Endothelial cell of umbilical vein (primary cell): ENCODE data around the gene PYGB. TPM values are rescaled to one million over a fixed set of nuclear protein-coding genes. Genes with fewer than 3 reads are reported as not detected.

ENCODE experiments used
- BruUV-seq: library from RNA; stranded (reverse); fragments of 400-500 nt; replicated peaks from 2 replicates; lab custom pipeline; 2021; lab: Mats Ljungman, UMichigan
- CTCF ChIA-PET: fragments of 300-600, 350-600 bp; sonication (Branson Sonifier 250); formaldehyde crosslinking; loops from one replicate; lab custom pipeline; 2021; ENCODE audit warnings: antibody characterized with exemption, inconsistent platforms; lab: Charles Lee
- POLR2A ChIA-PET: fragments of 300-600, 350-600 bp; sonication (Branson Sonifier 250); formaldehyde crosslinking; loops from one replicate; lab custom pipeline; 2021; ENCODE audit warnings: antibody characterized with exemption, inconsistent platforms; lab: Charles Lee
- DNase-seq: peaks from one replicate; pipeline ENCODE4 v3.0.0-alpha.2; 2011; ENCODE audit warnings: low read depth, low spot score
- FAIRE-seq: peaks from 2 replicates; lab custom pipeline; 2011; peaks lifted over from hg19 to GRCh38; lab: Jason Lieb, UNC
- H2AFZ ChIP-seq: 2 replicates; pipeline ENCODE4 v1.6.0; 2012; ENCODE audit warnings: low read depth, low read length, control low read depth, inconsistent platforms
- H3K27ac ChIP-seq: 2 replicates; pipeline ENCODE4 v1.5.1; 2011; ENCODE audit warnings: low read depth, mild to moderate bottlenecking, control low read depth, low read length, moderate library complexity; ENCODE audit not compliant: insufficient read depth
- H3K27me3 ChIP-seq, 2 experiments: 2 replicates each; pipeline versions ENCODE4 v1.6.0 to v1.6.1; 2011; ENCODE audit warnings: low read length in 2 of 2, mixed read lengths in 1 of 2; ENCODE audit not compliant: control insufficient read depth in 2 of 2, insufficient read depth in 2 of 2
- H3K36me3 ChIP-seq, 2 experiments: 2 replicates in 1 of 2; 3 replicates in 1 of 2; pipeline ENCODE4 v1.5.1; 2011; ENCODE audit warnings: low read length in 2 of 2, mild to moderate bottlenecking in 1 of 2, moderate library complexity in 1 of 2; ENCODE audit not compliant: control insufficient read depth in 2 of 2, insufficient read depth in 2 of 2; ENCODE audit errors: extremely low read depth in 1 of 2
- H3K4me1 ChIP-seq: 3 replicates; pipeline ENCODE4 v1.5.1; 2011; ENCODE audit warnings: mild to moderate bottlenecking, low read length; ENCODE audit not compliant: control insufficient read depth, insufficient read depth; ENCODE audit errors: extremely low read depth
- H3K4me2 ChIP-seq: 2 replicates; pipeline ENCODE4 v1.6.1; 2011; ENCODE audit warnings: low read length, control low read depth, mixed read lengths; ENCODE audit not compliant: insufficient read depth
- H3K4me3 ChIP-seq, 3 experiments: fragments of 200-600 bp in 1 of 3; sonication (generic), shearing (Covaris generic) in 1 of 3; replicated peaks in 1 of 3; 2 replicates each; pipeline ENCODE4 v1.5.1; 2011 to 2016; ENCODE audit warnings: control low read depth in 3 of 3, low read length in 3 of 3, mild to moderate bottlenecking in 2 of 3, inconsistent platforms in 1 of 3, low read depth in 1 of 3, moderate library complexity in 1 of 3; ENCODE audit not compliant: insufficient read depth in 1 of 3
- H3K79me2 ChIP-seq: 2 replicates; pipeline ENCODE4 v1.6.0; 2012; ENCODE audit warnings: low read length, inconsistent platforms; ENCODE audit not compliant: control insufficient read depth, insufficient read depth
- H3K9ac ChIP-seq: replicated peaks from 2 replicates; pipeline ENCODE3; 2011; ENCODE audit warnings: low read length, control low read depth; ENCODE audit not compliant: insufficient read depth; ENCODE audit errors: extremely low read depth
- H3K9me1 ChIP-seq: replicated peaks from 3 replicates; pipeline ENCODE4 v1.6.0; 2011; ENCODE audit warnings: mild to moderate bottlenecking, low read length; ENCODE audit not compliant: control insufficient read depth, insufficient read depth; ENCODE audit errors: extremely low read depth
- H3K9me3 ChIP-seq: replicated peaks from 2 replicates; pipeline ENCODE4 v1.5.1; 2012; ENCODE audit warnings: low read length, inconsistent platforms; ENCODE audit not compliant: control insufficient read depth, insufficient read depth
- H4K20me1 ChIP-seq: replicated peaks from 2 replicates; pipeline ENCODE3; 2011; ENCODE audit warnings: mild to moderate bottlenecking, low read length; ENCODE audit not compliant: control insufficient read depth, insufficient read depth; ENCODE audit errors: extremely low read depth
- CTCF ChIP-seq, 2 donors: IDR thresholded peaks; 1 replicate in 1 of 2; 2 replicates in 1 of 2; pipeline ENCODE4 v1.5.1; 2011; ENCODE audit warnings: low read length in 2 of 2, mild to moderate bottlenecking in 2 of 2, moderate library complexity in 2 of 2, control low read depth in 1 of 2, inconsistent platforms in 1 of 2, low read depth in 1 of 2; ENCODE audit not compliant: insufficient read depth in 1 of 2; ENCODE audit errors: extremely low read depth in 1 of 2
- EZH2 ChIP-seq: IDR thresholded peaks from 2 replicates; pipeline ENCODE4 v1.6.1; 2012; ENCODE audit warnings: borderline replicate concordance, low read depth, mild to moderate bottlenecking, moderate library complexity, low read length, inconsistent platforms; ENCODE audit not compliant: severe bottlenecking
- FOS ChIP-seq: IDR thresholded peaks from 2 replicates; pipeline ENCODE4 v1.6.1; 2011; ENCODE audit warnings: mild to moderate bottlenecking, low read length, moderate library complexity, borderline replicate concordance; ENCODE audit not compliant: insufficient read depth
- GATA2 ChIP-seq: IDR thresholded peaks from 2 replicates; pipeline ENCODE4 v1.7.0; 2011; ENCODE audit warnings: low read depth, mild to moderate bottlenecking, moderate library complexity, mixed read lengths, low read length; ENCODE audit not compliant: insufficient read length, insufficient read depth
- JUN ChIP-seq: IDR thresholded peaks from 2 replicates; pipeline ENCODE4 v1.6.1; 2011; ENCODE audit warnings: borderline replicate concordance, low read depth; ENCODE audit not compliant: insufficient read length, insufficient read depth
- MYC ChIP-seq: IDR thresholded peaks from one replicate; pipeline ENCODE4 v1.6.1; 2011; ENCODE audit warnings: mild to moderate bottlenecking, low read depth, low read length
- POLR2A ChIP-seq: IDR thresholded peaks from 2 replicates; pipeline ENCODE4 v1.6.1; 2012; ENCODE audit warnings: low read depth, mild to moderate bottlenecking, control low read depth, low read length
- POLR2AphosphoS5 ChIP-seq: IDR thresholded peaks from 2 replicates; pipeline ENCODE4 v1.6.1; 2012; ENCODE audit warnings: low read depth, mild to moderate bottlenecking, control low read depth, low read length, moderate library complexity; ENCODE audit not compliant: insufficient read depth
- dilution Hi-C: fragments of 300-500 bp; cut with MboI; formaldehyde crosslinking; loops from one replicate; pipeline ENCODE4 v1.15.0; 2019; ENCODE audit warnings: low sequenced_read_pairs; ENCODE audit not compliant: extremely low pct_ligation_motif_present
- intact Hi-C: fragments of 100-400 bp; cut with micrococcal nuclease; formaldehyde crosslinking; loops from one replicate; pipeline ENCODE4 v1.10.0; 2022
- polyA plus RNA-seq, 4 experiments: library from polyadenylated mRNA; depleted of rRNA in 3 of 4; stranded (reverse) in 3 of 4; unstranded in 1 of 4; fragments of >200 nt; gene quantifications; 2 replicates each; pipeline versions ENCODE4 v1.2.1 to v1.2.3, GENCODE V29; 2011 to 2012; ENCODE audit warnings: missing spikeins in 1 of 4
- total RNA-seq: library from RNA; stranded (reverse); gene quantifications from 2 replicates; pipeline ENCODE4 v1.2.3, GENCODE V29; 2021
- TF ChIP-seq, protein P1 (sequence below): IDR thresholded peaks from 2 replicates; pipeline ENCODE4 v1.6.1; 2011; ENCODE audit not compliant: insufficient read depth, insufficient read length

Gene PYGB
- total and polyA plus RNA-seq, 2 donors (not counting 3 experiments of a cell fraction or from before 2014, with no cell fraction given), result 36.1 to 60.2 TPM

DNA sequence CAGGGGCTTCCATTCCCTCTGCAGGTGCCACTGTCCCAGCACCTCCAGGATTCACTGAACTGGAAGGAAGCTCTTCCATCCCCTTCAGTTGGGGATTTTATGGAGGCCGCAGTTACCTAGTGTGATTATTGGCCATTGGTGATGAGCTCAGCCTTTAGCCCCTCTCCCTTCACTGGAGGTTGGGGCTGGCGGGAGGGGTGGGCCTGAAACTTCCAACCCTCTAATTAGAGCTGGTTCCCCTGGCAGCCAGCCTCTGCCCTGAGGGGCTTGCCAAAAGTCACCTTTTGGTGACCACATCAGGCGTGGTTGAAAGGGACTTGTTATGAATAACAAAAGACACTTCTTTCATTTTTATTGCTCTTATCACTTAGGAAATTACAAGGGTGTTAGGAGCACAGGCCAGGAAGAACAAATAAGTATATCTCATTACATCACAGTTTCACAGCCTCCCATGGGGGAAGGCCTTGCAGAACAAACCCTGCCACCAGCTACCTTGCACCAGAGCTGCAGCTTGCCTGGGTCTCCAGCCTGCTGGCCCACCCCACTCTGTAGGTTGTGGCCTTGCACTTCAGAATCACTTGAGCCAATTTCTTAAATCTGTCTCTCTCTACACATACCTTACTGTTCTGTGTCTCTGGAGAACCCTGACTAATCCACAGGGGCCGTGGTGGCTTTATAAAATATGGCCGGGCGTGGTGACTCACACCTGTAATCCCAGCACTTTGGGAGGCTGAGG lies 5.0 kb downstream of the PYGB start:
- H3K9ac ChIP-seq, result no peak overlapping the region
- no TSS peak for BruUV-seq
- peaks cover 79% of the 10 kb centered on the region for H3K79me2 ChIP-seq
- peaks cover 11% of the 10 kb centered on the region for H3K4me1 ChIP-seq
- H3K36me3 ChIP-seq, result peaks cover 2 to 3% of the 10 kb centered on the region in 2 experiments
- no peaks in the 10 kb centered on the region for H3K9me1 ChIP-seq
- H3K4me3 ChIP-seq, result no peak overlapping the region
- no peak overlapping the region for H3K4me2 ChIP-seq
- DNase-seq (no peak), FAIRE-seq (no peak)
- no peaks in the 10 kb centered on the region for H4K20me1 ChIP-seq
- ChIA-PET CTCF (no interaction called here), POLR2A (no interaction called here)
- H2AFZ ChIP-seq, result no peak overlapping the region
- dilution Hi-C loops (no loop called here), intact Hi-C loops (no loop called here)
- no peaks in the 10 kb centered on the region for H3K27me3 ChIP-seq
- H3K27ac ChIP-seq, result no peak overlapping the region
- no peak for TF ChIP-seq JUN
- no peak for TF ChIP-seq MYC
- no peak for TF ChIP-seq GATA2
- TF ChIP-seq POLR2AphosphoS5, result no peak
- no peak for TF ChIP-seq CTCF (IDR thresholded peaks at IDR 0.05; ENCODE audit: extremely low read depth in 1 of 2, insufficient read depth in 1 of 2, low read depth in 1 of 2, low read length in 2 of 2)
- TF ChIP-seq, protein P1, sequence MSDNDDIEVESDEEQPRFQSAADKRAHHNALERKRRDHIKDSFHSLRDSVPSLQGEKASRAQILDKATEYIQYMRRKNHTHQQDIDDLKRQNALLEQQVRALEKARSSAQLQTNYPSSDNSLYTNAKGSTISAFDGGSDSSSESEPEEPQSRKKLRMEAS, result no peak
- no peak for TF ChIP-seq FOS
- no peak for TF ChIP-seq POLR2A
- TF ChIP-seq EZH2, result no peak
- H3K9me3 ChIP-seq, result no peaks in the 10 kb centered on the region
